ENCODE measurements around the gene LCA5. TPM values are rescaled to one million over a fixed set of nuclear protein-coding genes. Genes with fewer than 3 reads are reported as not detected.
"Not testable (repeated sequence)": the region's sequence is repeated elsewhere in the genome, so short reads cannot be mapped to it uniquely, and the experiment has no call there.

Gene LCA5
- total and polyA plus RNA-seq, 8 donors: 5.1 to 19.3 (median 14.6) TPM

DNA sequence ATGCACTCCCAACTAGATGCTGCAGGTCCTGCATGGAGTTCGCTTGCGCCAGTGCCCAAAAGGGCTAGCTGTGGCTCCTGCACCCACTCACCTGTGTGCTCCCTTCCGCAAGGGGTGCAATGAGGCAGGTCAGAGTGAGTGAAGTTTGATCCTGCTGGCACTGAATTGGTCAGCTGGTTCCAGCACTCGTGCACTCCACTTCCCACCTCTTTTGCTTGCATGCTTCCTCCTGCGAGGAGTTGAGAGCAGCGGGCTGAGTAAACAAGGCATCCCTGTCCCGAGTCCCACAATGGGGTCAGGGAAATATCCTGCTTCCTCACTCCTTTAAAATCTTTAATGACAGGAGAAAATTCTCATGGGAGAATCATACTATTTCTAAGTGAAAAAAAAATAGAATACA, 86.2 kb downstream of the LCA5 start:
- TF ChIP-seq, protein P1, sequence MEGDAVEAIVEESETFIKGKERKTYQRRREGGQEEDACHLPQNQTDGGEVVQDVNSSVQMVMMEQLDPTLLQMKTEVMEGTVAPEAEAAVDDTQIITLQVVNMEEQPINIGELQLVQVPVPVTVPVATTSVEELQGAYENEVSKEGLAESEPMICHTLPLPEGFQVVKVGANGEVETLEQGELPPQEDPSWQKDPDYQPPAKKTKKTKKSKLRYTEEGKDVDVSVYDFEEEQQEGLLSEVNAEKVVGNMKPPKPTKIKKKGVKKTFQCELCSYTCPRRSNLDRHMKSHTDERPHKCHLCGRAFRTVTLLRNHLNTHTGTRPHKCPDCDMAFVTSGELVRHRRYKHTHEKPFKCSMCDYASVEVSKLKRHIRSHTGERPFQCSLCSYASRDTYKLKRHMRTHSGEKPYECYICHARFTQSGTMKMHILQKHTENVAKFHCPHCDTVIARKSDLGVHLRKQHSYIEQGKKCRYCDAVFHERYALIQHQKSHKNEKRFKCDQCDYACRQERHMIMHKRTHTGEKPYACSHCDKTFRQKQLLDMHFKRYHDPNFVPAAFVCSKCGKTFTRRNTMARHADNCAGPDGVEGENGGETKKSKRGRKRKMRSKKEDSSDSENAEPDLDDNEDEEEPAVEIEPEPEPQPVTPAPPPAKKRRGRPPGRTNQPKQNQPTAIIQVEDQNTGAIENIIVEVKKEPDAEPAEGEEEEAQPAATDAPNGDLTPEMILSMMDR (IDR thresholded peaks at IDR 0.05): no peak
- intact Hi-C loops (cut with DNase I): no loop called here
- no peaks in the 10 kb centered on the region for H3K27me3 ChIP-seq
- H3K4me1 ChIP-seq: peaks cover 4% of the 10 kb centered on the region in 2 donors
- H3K36me3 ChIP-seq: no peaks in the 10 kb centered on the region
- no peak overlapping the region for H3K4me3 ChIP-seq
- DNase-seq (peak in 1 of 4 donors; percentile 41), ATAC-seq (peak; percentile 79)
- no peak overlapping the region for H3K27ac ChIP-seq
- H3K9me3 ChIP-seq: no peaks in the 10 kb centered on the region

DNA sequence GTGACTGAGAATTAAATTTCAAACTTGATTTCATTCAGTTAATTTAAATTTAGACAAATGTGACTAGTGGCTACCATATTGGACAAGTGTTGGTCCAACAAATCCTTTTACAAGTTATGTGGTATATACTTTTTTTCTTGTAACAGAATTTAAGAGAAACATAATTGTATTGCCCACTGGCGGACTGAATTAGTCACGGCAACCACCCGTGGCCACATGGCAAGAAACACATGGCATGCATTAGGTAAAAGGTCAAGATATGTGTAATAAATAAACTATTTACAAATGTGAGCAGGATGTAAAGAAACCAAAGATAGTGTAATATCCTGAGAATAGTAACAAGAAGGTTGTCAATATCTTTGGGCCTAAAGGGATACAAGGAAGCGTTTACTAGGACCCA, 91.2 kb downstream of the LCA5 start:
- DNase-seq: no peak
- intact Hi-C loops (cut with DNase I): no loop called here
- Histone ChIP-seq H3K4me1 (no peaks in the 10 kb centered on the region), H3K4me3 (no peak overlapping the region), H3K27me3 (no peaks in the 10 kb centered on the region), H3K27ac (no peak overlapping the region), H3K36me3 (no peaks in the 10 kb centered on the region), H3K9me3 (no peaks in the 10 kb centered on the region)
- no peak for ATAC-seq
- TF ChIP-seq, protein P1 (IDR thresholded peaks at IDR 0.05): no peak

DNA sequence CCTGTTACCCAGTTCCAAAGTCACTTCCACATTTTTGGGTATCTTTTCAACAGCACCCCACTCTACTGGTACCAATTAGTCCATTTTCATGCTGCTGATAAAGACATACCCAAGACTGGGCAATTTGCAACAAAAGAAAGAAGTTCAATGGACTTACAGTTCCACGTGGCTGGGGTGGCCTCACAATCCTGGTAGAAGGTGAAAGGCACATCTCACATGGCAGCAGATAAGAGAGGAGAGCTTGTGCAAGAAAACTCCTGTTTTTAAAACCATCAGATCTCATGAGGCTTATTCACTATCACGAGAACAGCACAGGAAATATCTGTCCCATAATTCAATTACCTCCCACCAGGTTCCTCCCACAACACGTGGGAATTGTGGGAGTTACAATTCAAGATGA, 93.4 kb downstream of the LCA5 start:
- H3K27me3 ChIP-seq; ATAC-seq; H3K4me1 ChIP-seq; intact Hi-C loops (cut with DNase I); H3K4me3 ChIP-seq; H3K27ac ChIP-seq; H3K36me3 ChIP-seq; H3K9me3 ChIP-seq; DNase-seq: not testable (repeated sequence)

DNA sequence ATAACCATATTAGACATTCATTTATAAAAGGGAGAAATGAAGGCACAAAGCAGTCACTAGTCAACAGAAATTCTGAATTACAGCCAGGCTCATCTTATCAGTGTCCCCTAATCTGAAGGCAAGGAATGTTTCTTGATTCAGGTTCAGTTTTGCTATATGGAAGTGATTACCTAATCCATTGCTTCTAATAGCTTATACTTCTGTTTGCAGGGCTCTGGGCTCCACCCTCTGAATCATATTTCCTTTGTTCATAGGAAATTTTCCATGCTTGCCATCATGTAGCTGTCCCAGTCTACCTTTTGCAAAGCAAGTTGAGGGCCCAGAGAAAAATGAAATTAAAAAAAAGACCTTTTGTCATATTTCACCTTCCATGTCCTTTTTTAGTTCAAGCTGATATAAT, 96.0 kb downstream of the LCA5 start:
- ATAC-seq (no peak), DNase-seq (no peak)
- no peaks in the 10 kb centered on the region for H3K9me3 ChIP-seq
- intact Hi-C loops (cut with DNase I): no loop called here
- H3K4me3 ChIP-seq: no peak overlapping the region
- H3K36me3 ChIP-seq: no peaks in the 10 kb centered on the region
- no peaks in the 10 kb centered on the region for H3K27me3 ChIP-seq
- no peaks in the 10 kb centered on the region for H3K4me1 ChIP-seq
- TF ChIP-seq, protein P1 (IDR thresholded peaks at IDR 0.05): no peak
- H3K27ac ChIP-seq: no peak overlapping the region

DNA sequence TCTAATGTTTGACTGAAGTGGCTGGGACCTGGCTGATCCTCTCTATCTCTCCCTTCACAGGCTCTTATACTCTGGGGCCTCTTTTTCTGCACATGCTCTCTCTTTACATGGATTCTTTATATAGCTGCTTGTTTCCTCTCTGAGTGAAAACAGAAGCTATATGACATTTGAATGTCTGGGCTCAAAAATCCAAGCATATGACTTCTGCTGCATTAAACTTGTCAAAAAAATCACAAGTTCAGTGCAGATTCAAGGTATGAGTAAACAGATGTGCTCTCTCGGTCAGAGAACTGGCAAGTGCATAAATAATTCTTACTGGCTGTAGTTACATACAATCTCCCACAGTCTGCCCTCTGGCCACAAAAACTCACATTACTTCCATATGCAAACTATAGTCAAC, 96.6 kb downstream of the LCA5 start:
- DNase-seq (no peak), ATAC-seq (no peak)
- TF ChIP-seq, protein P1 (IDR thresholded peaks at IDR 0.05): no peak
- no peaks in the 10 kb centered on the region for H3K4me1 ChIP-seq
- intact Hi-C loops (cut with DNase I): no loop called here
- no peak overlapping the region for H3K27ac ChIP-seq
- no peaks in the 10 kb centered on the region for H3K9me3 ChIP-seq
- H3K36me3 ChIP-seq: no peaks in the 10 kb centered on the region
- no peaks in the 10 kb centered on the region for H3K27me3 ChIP-seq
- no peak overlapping the region for H3K4me3 ChIP-seq

DNA sequence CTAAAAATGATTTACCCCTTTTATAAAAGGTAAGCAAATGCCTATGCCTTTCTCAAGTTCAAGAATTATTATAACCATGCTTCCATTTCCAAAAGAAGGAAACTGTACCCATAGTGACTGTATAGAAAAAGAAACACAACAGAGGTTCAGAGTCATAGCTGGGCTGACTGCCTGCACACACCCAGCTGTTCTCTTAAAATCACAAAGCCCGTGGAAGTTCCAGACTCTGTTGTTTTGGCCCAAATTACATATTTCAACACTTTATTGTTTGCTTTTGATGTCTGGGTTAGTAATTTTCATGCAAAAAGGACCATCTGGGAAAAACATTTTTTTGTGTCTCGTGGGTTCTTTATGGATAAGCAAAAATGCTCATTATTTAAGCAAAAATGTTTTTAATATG, 99.2 kb downstream of the LCA5 start:
- Histone ChIP-seq H3K4me3 (no peak overlapping the region), H3K36me3 (no peaks in the 10 kb centered on the region), H3K9me3 (no peaks in the 10 kb centered on the region), H3K27me3 (no peaks in the 10 kb centered on the region), H3K27ac (peak overlapping the region in 1 of 2 donors; percentile 22), H3K4me1 (no peaks in the 10 kb centered on the region)
- TF ChIP-seq, protein P1 (IDR thresholded peaks at IDR 0.05): no peak
- intact Hi-C loops (cut with DNase I): no loop called here
- ATAC-seq (peak; percentile 65), DNase-seq (peak in 3 of 4 donors; percentile 39 to 95 (median 92))

Data from left lung (tissue), 10 donors.